Astrocyte of the spinal cord (primary cell): ENCODE measurements around the gene LLGL2.

ENCODE experiments used
- DNase-seq: peaks from one replicate; pipeline ENCODE4 v3.0.0; 2011; ENCODE audit warnings: low read depth, low spot score
- H3K4me3 ChIP-seq: 2 replicates; pipeline ENCODE4 v1.5.1; 2011; ENCODE audit warnings: low read depth, mild to moderate bottlenecking, low read length, moderate library complexity
- CTCF ChIP-seq: IDR thresholded peaks from 2 replicates; pipeline ENCODE4 v1.5.1; 2012; ENCODE audit warnings: low read depth, mild to moderate bottlenecking, low read length, inconsistent platforms
- in situ Hi-C: cut with HindIII; loops from 2 replicates; pipeline ENCODE4 v1.10.0; 2017; ENCODE audit warnings: low sequenced_read_pairs

Gene LLGL2

GRCh38 chr17:75601057-75601987 is 75.8 kb downstream of the LLGL2 start:
- H3K4me3 ChIP-seq = no peak overlapping the region
- TF ChIP-seq CTCF = peak; percentile 81
- in situ Hi-C loops = no loop called here
- DNase-seq = no peak

GRCh38 chr17:75602644-75603043 is 77.1 kb downstream of the LLGL2 start:
- TF ChIP-seq CTCF = no peak
- no peak for DNase-seq
- no peak overlapping the region for H3K4me3 ChIP-seq
- in situ Hi-C loops = no loop called here

- in situ Hi-C loops = no loop called here
- no peak overlapping the region for H3K4me3 ChIP-seq
- no peak for TF ChIP-seq CTCF
- no peak for DNase-seq
Measured at GRCh38 chr17:75603123-75603522, 77.6 kb downstream of the LLGL2 start.

GRCh38 chr17:75604034-75604695 is 78.7 kb downstream of the LLGL2 start:
- in situ Hi-C loops = no loop called here
- H3K4me3 ChIP-seq = no peak overlapping the region
- TF ChIP-seq CTCF = no peak
- DNase-seq = no peak

GRCh38 chr17:75605790-75606189 is 80.3 kb downstream of the LLGL2 start:
- DNase-seq = no peak
- no peak for TF ChIP-seq CTCF
- in situ Hi-C loops = no loop called here
- H3K4me3 ChIP-seq = no peak overlapping the region

- DNase-seq = no peak
- H3K4me3 ChIP-seq = no peak overlapping the region
- in situ Hi-C loops = no loop called here
- TF ChIP-seq CTCF = no peak
Measured at GRCh38 chr17:75607086-75607485, 81.6 kb downstream of the LLGL2 start.
